Ramos (cell line): ENCODE data around the gene ANKRD60.

Experiments used
- in situ Hi-C: fragments of 300-500 bp; cut with MboI; formaldehyde crosslinking; loops from one replicate; pipeline ENCODE4 v1.14.3; 2022; ENCODE audit warnings: low sequenced_read_pairs; ENCODE audit not compliant: unreplicated experiment

Gene ANKRD60

DNA sequence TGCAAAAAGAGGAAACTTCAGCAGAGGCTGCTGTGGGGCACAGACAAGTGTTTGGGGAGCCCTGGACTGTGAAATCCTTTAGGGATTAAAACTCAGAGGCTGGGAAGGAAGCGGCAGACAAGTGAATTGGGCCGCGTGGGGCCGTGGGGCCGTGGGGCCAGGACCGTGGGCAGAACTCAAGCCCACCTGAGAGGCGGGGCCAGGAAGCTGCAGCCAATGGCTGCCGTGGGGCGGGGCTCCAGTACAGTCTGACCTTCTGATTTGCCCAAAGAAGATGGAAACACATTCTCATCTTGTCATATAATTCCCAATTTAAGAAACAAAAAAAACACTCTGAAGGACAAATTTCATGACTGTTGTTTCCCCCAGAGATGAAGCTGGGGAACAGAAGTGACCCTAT lies 55.4 kb downstream of the ANKRD60 start:
- in situ Hi-C loops: no loop called here

DNA sequence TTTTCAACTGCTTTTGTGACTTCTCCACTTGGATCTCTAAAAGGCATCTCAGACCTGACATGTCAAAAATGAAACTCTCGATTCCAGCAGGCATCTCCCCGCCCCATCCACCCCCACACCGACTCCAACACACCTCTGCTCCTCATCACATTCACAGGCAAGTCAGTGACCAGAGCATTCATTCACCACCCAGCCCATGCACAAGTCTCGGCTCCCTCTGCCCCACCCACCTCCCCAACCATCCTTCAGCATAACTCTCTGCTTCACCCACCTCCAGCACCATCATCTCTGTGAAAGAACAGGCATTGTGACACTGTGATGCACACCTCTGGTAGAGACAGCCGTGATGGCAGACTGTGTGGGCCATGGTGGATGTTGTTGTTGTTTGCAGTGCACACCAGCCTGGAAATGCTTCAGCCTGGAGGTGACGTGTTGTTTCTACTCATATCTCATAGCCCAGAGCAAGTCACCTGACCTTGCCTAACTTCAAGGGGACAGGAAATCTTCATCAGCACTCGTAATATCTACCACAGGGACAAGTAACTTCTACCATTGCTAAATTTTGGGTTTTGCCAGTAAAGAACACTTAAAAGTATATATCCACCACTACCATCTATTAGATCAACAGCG lies 56.5 kb downstream of the ANKRD60 start:
- in situ Hi-C loops: no loop called here

DNA sequence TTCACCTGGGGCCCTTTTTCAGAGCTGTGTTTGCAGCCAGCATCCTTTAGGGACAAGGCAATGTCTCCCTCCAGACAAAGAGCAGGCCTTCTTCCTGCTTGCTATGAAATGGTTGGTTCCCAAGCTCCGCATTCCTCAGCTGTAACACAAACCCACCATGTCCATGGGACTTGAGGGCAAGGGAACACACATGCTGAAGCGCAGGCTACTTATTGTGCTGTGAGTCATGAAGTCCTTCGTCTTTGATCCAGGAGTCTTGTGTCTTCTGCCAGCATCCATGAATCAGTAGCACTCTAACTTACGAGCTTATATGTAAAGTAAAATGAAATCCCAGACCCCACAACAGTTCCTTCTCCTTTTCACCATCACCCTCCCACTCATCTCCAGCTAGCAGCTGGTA lies 59.0 kb downstream of the ANKRD60 start:
- in situ Hi-C loops: no loop called here

DNA sequence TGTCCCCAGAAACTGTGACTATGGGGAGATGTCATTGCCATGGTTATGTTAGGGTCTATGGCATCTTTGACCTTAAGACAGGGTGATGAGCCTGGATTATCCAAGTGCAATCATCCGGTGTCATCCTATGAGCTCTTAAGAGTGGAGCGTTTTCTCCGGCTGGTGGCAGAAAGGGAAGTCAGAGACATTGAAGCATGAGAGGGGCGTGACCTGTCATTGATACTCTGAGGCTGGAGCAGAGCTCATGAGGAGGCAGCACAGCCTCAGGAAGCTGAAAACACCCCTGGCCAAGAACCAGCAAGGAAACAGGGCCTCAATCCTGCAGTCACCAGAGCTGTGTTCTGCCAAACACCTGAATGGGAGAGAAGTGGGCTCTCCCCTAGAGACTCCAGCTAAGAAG lies 59.6 kb downstream of the ANKRD60 start:
- in situ Hi-C loops: no loop called here

DNA sequence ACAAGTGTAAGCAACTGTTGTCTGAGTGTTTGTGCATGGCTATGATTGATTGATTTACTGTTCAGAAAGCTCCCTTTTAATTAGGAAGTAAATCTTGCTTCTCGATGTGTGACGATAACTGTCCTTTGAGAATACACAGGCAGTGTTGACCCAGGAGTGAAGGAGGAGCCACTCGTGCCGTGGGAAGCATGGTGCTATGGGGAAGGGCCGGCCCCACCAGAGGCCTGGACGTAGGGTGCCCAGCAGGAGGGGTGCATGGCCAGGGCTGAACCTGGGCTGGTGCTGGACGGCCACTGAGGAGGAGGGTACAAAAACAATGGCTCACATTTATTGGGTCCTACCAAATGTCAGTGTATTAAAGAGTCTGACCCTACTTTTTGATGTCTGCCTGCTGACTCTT lies 60.7 kb downstream of the ANKRD60 start:
- in situ Hi-C loops: no loop called here
